Fibroblast of mammary gland (primary cell): Measurements from ENCODE around the gene MGMT.

Source experiments
- DNase-seq: peaks from one replicate; pipeline ENCODE4 v3.0.0-alpha.2; 2010; ENCODE audit warnings: low read depth
- H3K4me3 ChIP-seq: 2 replicates; pipeline ENCODE4 v1.5.1; 2011; ENCODE audit warnings: low read depth, mild to moderate bottlenecking, low read length, moderate library complexity; ENCODE audit not compliant: control insufficient read depth
- CTCF ChIP-seq: conservative IDR thresholded peaks from 2 replicates; pipeline ENCODE4 v1.5.1; 2011; ENCODE audit warnings: low read depth, low read length, inconsistent platforms; ENCODE audit not compliant: control insufficient read depth, insufficient read depth

MGMT gene

GRCh38 chr10:129583831-129584230 lies 116.8 kb downstream of the MGMT start:
- DNase-seq: no peak
- no peak overlapping the region for H3K4me3 ChIP-seq
- no peak for TF ChIP-seq CTCF

GRCh38 chr10:129586898-129587443 lies 119.9 kb downstream of the MGMT start:
- H3K4me3 ChIP-seq: no peak overlapping the region
- DNase-seq: peak; percentile 5
- TF ChIP-seq CTCF: no peak

- TF ChIP-seq CTCF: no peak
- no peak overlapping the region for H3K4me3 ChIP-seq
- no peak for DNase-seq
Observed at GRCh38 chr10:129589546-129589945, 122.5 kb downstream of the MGMT start.

GRCh38 chr10:129593953-129594352 lies 126.9 kb downstream of the MGMT start:
- H3K4me3 ChIP-seq: no peak overlapping the region
- no peak for DNase-seq
- TF ChIP-seq CTCF: no peak

- TF ChIP-seq CTCF: no peak
- H3K4me3 ChIP-seq: no peak overlapping the region
- DNase-seq: no peak
Observed at GRCh38 chr10:129594811-129595210, 127.8 kb downstream of the MGMT start.

- DNase-seq: no peak
- TF ChIP-seq CTCF: no peak
- H3K4me3 ChIP-seq: no peak overlapping the region
Observed at GRCh38 chr10:129598413-129598812, 131.4 kb downstream of the MGMT start.

GRCh38 chr10:129599160-129599559 lies 132.1 kb downstream of the MGMT start:
- DNase-seq: no peak
- TF ChIP-seq CTCF: no peak
- no peak overlapping the region for H3K4me3 ChIP-seq
